Stimulated activated CD4-positive, alpha-beta T cell treated with anti-CD3 and anti-CD28 coated beads, Interleukin-4, amount 100 ng/mL, for 24 hours (primary cell): Measurements from ENCODE around the gene CDH16.
"Not testable (repeated sequence)": the region's sequence is repeated elsewhere in the genome, so short reads cannot be mapped to it uniquely, and the experiment has no call there.

ENCODE experiments used
- DNase-seq: peaks from one replicate; pipeline ENCODE4 v3.0.0-alpha.2; 2020

CDH16 gene

GRCh38 chr16:66908116-66908515 lies 10.6 kb downstream of the CDH16 start:
- DNase-seq = no peak

- DNase-seq = no peak
These were observed 11.5 kb downstream of the CDH16 start for GRCh38 chr16:66906916-66907836.

- DNase-seq = no peak
These were observed 12.8 kb downstream of the CDH16 start for GRCh38 chr16:66905633-66906539.

- no peak for DNase-seq
These were observed 13.6 kb downstream of the CDH16 start for GRCh38 chr16:66904846-66905632.

- DNase-seq = no peak
These were observed 14.2 kb downstream of the CDH16 start for GRCh38 chr16:66904428-66904845.

- DNase-seq = no peak
These were observed 14.9 kb downstream of the CDH16 start for GRCh38 chr16:66903544-66904427.

GRCh38 chr16:66902648-66903543 lies 15.8 kb downstream of the CDH16 start:
- DNase-seq = no peak

- no peak for DNase-seq
These were observed 17.1 kb downstream of the CDH16 start for GRCh38 chr16:66901626-66902025.

GRCh38 chr16:66900721-66901441 lies 17.8 kb downstream of the CDH16 start:
- no peak for DNase-seq

GRCh38 chr16:66899945-66900710 lies 18.6 kb downstream of the CDH16 start:
- no peak for DNase-seq

GRCh38 chr16:66899310-66899944 lies 19.3 kb downstream of the CDH16 start:
- DNase-seq = no peak

GRCh38 chr16:66898933-66899309 lies 19.8 kb downstream of the CDH16 start:
- DNase-seq = no peak

GRCh38 chr16:66898207-66898606 lies 20.5 kb downstream of the CDH16 start:
- no peak for DNase-seq

GRCh38 chr16:66896682-66897081 lies 22.0 kb downstream of the CDH16 start:
- not testable (repeated sequence) for DNase-seq

GRCh38 chr16:66895999-66896398 lies 22.7 kb downstream of the CDH16 start:
- DNase-seq = no peak

GRCh38 chr16:66895689-66895979 lies 23.1 kb downstream of the CDH16 start:
- no peak for DNase-seq

- DNase-seq = peak; percentile 66
These were observed 23.6 kb downstream of the CDH16 start for GRCh38 chr16:66894948-66895688.

GRCh38 chr16:66894055-66894454 lies 24.6 kb downstream of the CDH16 start:
- DNase-seq = no peak
